Suprapubic skin (tissue), 4 donors: ENCODE data around the gene P2RX4. TPM values are rescaled to one million over a fixed set of nuclear protein-coding genes. Genes with fewer than 3 reads are reported as not detected.

ENCODE experiments used
- DNase-seq, 2 donors: peaks; one replicate each; pipeline ENCODE4 v3.0.0-alpha.2; 2019; ENCODE audit warnings: low spot score in 2 of 2
- H3K27ac ChIP-seq: fragments of 200-600 bp; sonication (generic); one replicate; pipeline ENCODE4 v1.5.1; 2019
- H3K27me3 ChIP-seq: fragments of 200-600 bp; sonication (generic); one replicate; pipeline ENCODE4 v1.5.1; 2019
- H3K36me3 ChIP-seq: fragments of 200-600 bp; sonication (generic); one replicate; pipeline ENCODE4 v1.5.1; 2019
- H3K4me1 ChIP-seq: fragments of 200-600 bp; sonication (generic); one replicate; pipeline ENCODE4 v1.5.1; 2019
- H3K4me3 ChIP-seq: fragments of 200-600 bp; sonication (generic); one replicate; pipeline ENCODE4 v1.5.1; 2019; ENCODE audit warnings: mild to moderate bottlenecking
- H3K9me3 ChIP-seq: fragments of 200-600 bp; sonication (generic); one replicate; pipeline ENCODE4 v1.5.1; 2019
- CTCF ChIP-seq, 2 donors: fragments of 200-600 bp in 1 of 2; fragments of 450-650 bp in 1 of 2; sonication (generic) in 1 of 2; IDR thresholded peaks; one replicate each; pipeline ENCODE4 v1.5.1; 2016 to 2019; ENCODE audit warnings: antibody characterized with exemption in 2 of 2, mild to moderate bottlenecking in 1 of 2, moderate library complexity in 1 of 2
- EP300 ChIP-seq: sonication (generic); formaldehyde crosslinking; IDR thresholded peaks from one replicate; pipeline ENCODE4 v1.6.1; 2017; ENCODE audit warnings: antibody characterized with exemption
- POLR2A ChIP-seq, 2 donors: fragments of 450-650 bp; IDR thresholded peaks; one replicate each; pipeline ENCODE4 v1.6.1; 2017; ENCODE audit warnings: antibody characterized with exemption in 2 of 2, mild to moderate bottlenecking in 2 of 2, moderate library complexity in 2 of 2
- POLR2AphosphoS5 ChIP-seq, 3 donors: sonication (generic); formaldehyde crosslinking; IDR thresholded peaks; one replicate each; pipeline ENCODE4 v1.6.1; 2017; ENCODE audit warnings: antibody characterized with exemption in 3 of 3
- WGBS: methylation state at CpG from one replicate; pipeline ENCODE4 v1.1.5; 2018; 5-methylcytosine and 5-hydroxymethylcytosine counted together
- total RNA-seq, 4 donors: library from RNA; depleted of rRNA; stranded (reverse); fragments of >200 nt; gene quantifications; one replicate each; pipeline ENCODE4 v1.1.0, GENCODE V29; 2016

P2RX4 gene
- total RNA-seq, 4 donors from 2014 or later: 7.9 to 22.4 (median 15.4) TPM

GRCh38 chr12:121239351-121240061 is 29.6 kb downstream of the P2RX4 start:
- 66% methylated on average over 6 of the region's 6 CpGs for WGBS

GRCh38 chr12:121240062-121240420 is 30.1 kb downstream of the P2RX4 start:
- Histone ChIP-seq H3K27me3 (no peaks in the 10 kb centered on the region), H3K36me3 (peaks cover 51% of the 10 kb centered on the region), H3K9me3 (no peaks in the 10 kb centered on the region), H3K4me1 (peaks cover 30% of the 10 kb centered on the region), H3K4me3 (peak overlapping the region; percentile 36), H3K27ac (peak overlapping the region; percentile 60)
- no peak for DNase-seq
- TF ChIP-seq CTCF (IDR thresholded peaks at IDR 0.05): no peak
- TF ChIP-seq POLR2A (IDR thresholded peaks at IDR 0.05): no peak
- WGBS: 65% methylated on average over 7 of the region's 7 CpGs

More at GRCh38 chr12:121239351-121240061, 29.6 kb downstream of the P2RX4 start:
- TF ChIP-seq POLR2A (IDR thresholded peaks at IDR 0.05) (no peak), CTCF (IDR thresholded peaks at IDR 0.05) (no peak), POLR2AphosphoS5 (IDR thresholded peaks at IDR 0.05) (no peak), EP300 (no peak)
- DNase-seq: no peak
- H3K4me1 ChIP-seq: peaks cover 30% of the 10 kb centered on the region
- no peaks in the 10 kb centered on the region for H3K27me3 ChIP-seq
- peaks cover 46% of the 10 kb centered on the region for H3K36me3 ChIP-seq
- H3K9me3 ChIP-seq: no peaks in the 10 kb centered on the region
- peak overlapping the region; percentile 60 for H3K27ac ChIP-seq
- H3K4me3 ChIP-seq: no peak overlapping the region

GRCh38 chr12:121240484-121241101 is 30.7 kb downstream of the P2RX4 start:
- TF ChIP-seq EP300 (no peak), POLR2A (IDR thresholded peaks at IDR 0.05) (no peak), CTCF (IDR thresholded peaks at IDR 0.05) (no peak), POLR2AphosphoS5 (IDR thresholded peaks at IDR 0.05) (peak in 1 of 3 donors; percentile 3)
- Histone ChIP-seq H3K4me1 (peaks cover 30% of the 10 kb centered on the region), H3K36me3 (peaks cover 55% of the 10 kb centered on the region), H3K4me3 (peak overlapping the region; percentile 36), H3K27ac (peak overlapping the region; percentile 60), H3K27me3 (no peaks in the 10 kb centered on the region), H3K9me3 (no peaks in the 10 kb centered on the region)
- peak; percentile 85 to 91 for DNase-seq
- 34% methylated on average over 34 of the region's 38 CpGs for WGBS

DNA sequence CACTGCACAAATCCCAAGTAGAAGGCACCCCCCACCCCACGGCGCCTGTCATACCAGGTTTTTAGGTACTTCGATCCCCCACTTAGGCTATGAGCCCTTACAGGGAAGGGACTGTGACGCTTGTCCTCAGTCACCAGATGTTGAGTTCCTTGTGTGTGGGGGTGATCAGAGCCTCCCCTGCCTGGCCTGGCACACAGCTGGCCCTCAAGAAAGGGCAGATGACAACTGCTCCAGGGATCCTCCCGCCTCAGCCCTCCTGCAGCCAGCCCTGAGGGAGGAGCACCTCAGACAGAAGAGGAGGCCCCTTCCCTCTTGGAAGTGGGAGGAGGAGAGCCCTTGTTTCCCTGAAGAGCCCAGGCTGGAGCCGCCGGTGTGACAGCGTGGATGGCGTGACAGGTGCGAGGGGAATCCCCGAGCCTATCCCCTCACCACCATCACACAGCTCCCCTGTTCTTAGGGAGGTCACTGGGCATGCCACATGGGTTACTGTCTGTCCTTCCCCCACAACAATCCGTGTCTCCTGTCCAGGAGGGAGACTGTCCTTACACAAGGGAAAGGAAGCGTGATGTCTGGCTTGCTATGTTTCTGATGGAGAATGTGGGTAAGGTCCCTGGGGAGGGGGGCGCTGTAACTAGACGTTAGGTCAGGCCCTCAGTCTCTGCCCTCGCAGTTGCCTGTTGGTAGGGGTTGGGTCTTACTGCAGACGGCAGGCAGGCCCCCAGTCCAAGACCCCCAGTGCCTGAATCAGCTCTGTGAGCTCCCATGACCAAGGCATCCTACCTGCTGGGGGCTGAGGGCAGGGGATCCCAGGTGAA is 31.4 kb downstream of the P2RX4 start:
- H3K4me3 ChIP-seq: peak overlapping the region; percentile 36
- H3K4me1 ChIP-seq: peaks cover 30% of the 10 kb centered on the region
- no peak for DNase-seq
- TF ChIP-seq EP300: no peak
- no peak for TF ChIP-seq POLR2A (IDR thresholded peaks at IDR 0.05)
- no peak for TF ChIP-seq POLR2AphosphoS5 (IDR thresholded peaks at IDR 0.05)
- no peak for TF ChIP-seq CTCF (IDR thresholded peaks at IDR 0.05)
- H3K27me3 ChIP-seq: no peaks in the 10 kb centered on the region
- WGBS: 67% methylated on average over 10 of the region's 17 CpGs
- H3K9me3 ChIP-seq: no peaks in the 10 kb centered on the region
- H3K36me3 ChIP-seq: peaks cover 52% of the 10 kb centered on the region
- H3K27ac ChIP-seq: peak overlapping the region; percentile 60

- no peak for DNase-seq
- WGBS: 89% methylated on average over 10 of the region's 14 CpGs
- no peaks in the 10 kb centered on the region for H3K27me3 ChIP-seq
- no peak overlapping the region for H3K27ac ChIP-seq
- peaks cover 69% of the 10 kb centered on the region for H3K36me3 ChIP-seq
- no peak for TF ChIP-seq CTCF (IDR thresholded peaks at IDR 0.05)
- TF ChIP-seq POLR2AphosphoS5 (IDR thresholded peaks at IDR 0.05): no peak
- no peak for TF ChIP-seq POLR2A (IDR thresholded peaks at IDR 0.05)
- TF ChIP-seq EP300: no peak
- H3K9me3 ChIP-seq: no peaks in the 10 kb centered on the region
- H3K4me1 ChIP-seq: peaks cover 15% of the 10 kb centered on the region
- no peak overlapping the region for H3K4me3 ChIP-seq
Observed at GRCh38 chr12:121245031-121245430, 35.1 kb downstream of the P2RX4 start.
